Measurements from ENCODE around the gene CLEC1A. TPM values are rescaled to one million over a fixed set of nuclear protein-coding genes. Genes with fewer than 3 reads are reported as not detected.

Gene CLEC1A
- 0.12 TPM in 1 of 2 replicates, not detected in the other for total RNA-seq (ENCODE audit: low replicate concordance)

GRCh38 chr12:10098791-10099190 lies at the start of gene CLEC1A:
Gene CLEC1A, minus strand, starts transcription at chr12:10098985. Its CDS starts 63 bp downstream, at chr12:10098922.

GRCh38 chr12:10130042-10130441 lies 31.3 kb upstream of the CLEC1A start, which contains the start of gene CLEC7A:
Gene CLEC7A, minus strand, starts transcription at chr12:10130199. Its CDS starts 117 bp downstream, at chr12:10130082.

GRCh38 chr12:10030446-10030845 lies 68.3 kb downstream of the CLEC1A start, which contains the start of gene CLEC9A:
Gene CLEC9A, plus strand, starts transcription at chr12:10030682. Its CDS starts 22,006 bp downstream, at chr12:10052688.

Other genes with a start within 250 kb of the CLEC1A start
- gene CLEC2B, start 229.6 kb downstream of the CLEC1A start, total RNA-seq (ENCODE audit: low replicate concordance): 2.3 and 206 TPM in 2 replicates
- gene KLRF2, start 217.5 kb downstream of the CLEC1A start, total RNA-seq (ENCODE audit: low replicate concordance): not detected in 2 replicates
- gene CLEC2A, start 166.6 kb downstream of the CLEC1A start, total RNA-seq (ENCODE audit: low replicate concordance): 5.6 TPM in 1 of 2 replicates, not detected in the other
- not detected in 2 replicates for gene CLEC12A, start 127.6 kb downstream of the CLEC1A start, total RNA-seq (ENCODE audit: low replicate concordance)
- not detected in 2 replicates for gene CLEC1B, start 99.9 kb downstream of the CLEC1A start, total RNA-seq (ENCODE audit: low replicate concordance)
- gene CLEC12B, start 88.4 kb downstream of the CLEC1A start, total RNA-seq (ENCODE audit: low replicate concordance): 0.15 TPM in 1 of 2 replicates, not detected in the other
- not detected in 2 replicates for gene CLEC9A, start 68.3 kb downstream of the CLEC1A start, total RNA-seq (ENCODE audit: low replicate concordance)
- gene CLEC7A, start 31.2 kb upstream of the CLEC1A start, total RNA-seq (ENCODE audit: low replicate concordance): not detected in 2 replicates
- gene OLR1, start 73.1 kb upstream of the CLEC1A start, total RNA-seq (ENCODE audit: low replicate concordance): not detected in 2 replicates
- not detected in 2 replicates for gene TMEM52B, start 80.0 kb upstream of the CLEC1A start, total RNA-seq (ENCODE audit: low replicate concordance)
- gene GABARAPL1, start 113.9 kb upstream of the CLEC1A start, total RNA-seq (ENCODE audit: low replicate concordance): 44.0 and 72.3 TPM in 2 replicates
- gene KLRD1, start 208.9 kb upstream of the CLEC1A start, total RNA-seq (ENCODE audit: low replicate concordance): under 0.01 TPM in 2 replicates

All from smooth muscle cell of the coronary artery (primary cell).